OCI-LY7 (cell line): Measurements from ENCODE around the gene CCN6.

Experiments
- EZH2phosphoT487 ChIP-seq: fragments of 200-600 bp; sonication (generic); IDR thresholded peaks from 2 replicates; pipeline ENCODE4 v1.6.1; 2018; ENCODE audit warnings: low read depth, borderline replicate concordance, mild to moderate bottlenecking, mixed run types, antibody characterized with exemption, low read length, moderate library complexity, mixed read lengths
- TF ChIP-seq, protein P1 (sequence below): fragments of 200-600 bp; sonication (generic); conservative IDR thresholded peaks from 2 replicates; pipeline ENCODE4 v1.5.1; 2014; ENCODE audit warnings: mild to moderate bottlenecking, antibody characterized with exemption, low read length, moderate library complexity, mixed read lengths

DNA sequence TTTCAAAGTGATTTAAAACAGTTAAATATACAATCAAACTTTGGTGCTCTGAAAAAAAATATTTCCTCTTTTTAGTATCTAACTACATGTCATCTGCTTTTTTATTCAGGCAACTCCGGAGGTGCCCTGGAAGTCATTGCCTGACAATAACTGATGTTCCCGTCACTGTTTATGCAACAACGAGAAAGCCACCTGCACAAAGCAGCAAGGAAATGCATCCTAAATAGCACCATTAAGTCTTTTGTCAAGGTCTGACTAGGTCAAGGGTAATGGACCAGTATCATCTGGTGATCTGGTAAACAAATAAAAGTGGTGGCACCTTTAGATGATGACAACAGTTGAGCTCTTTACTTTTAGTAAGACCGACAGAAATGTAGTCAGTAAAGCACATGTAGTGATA, 46.7 kb downstream of the CCN6 start:
- TF ChIP-seq, protein P1, sequence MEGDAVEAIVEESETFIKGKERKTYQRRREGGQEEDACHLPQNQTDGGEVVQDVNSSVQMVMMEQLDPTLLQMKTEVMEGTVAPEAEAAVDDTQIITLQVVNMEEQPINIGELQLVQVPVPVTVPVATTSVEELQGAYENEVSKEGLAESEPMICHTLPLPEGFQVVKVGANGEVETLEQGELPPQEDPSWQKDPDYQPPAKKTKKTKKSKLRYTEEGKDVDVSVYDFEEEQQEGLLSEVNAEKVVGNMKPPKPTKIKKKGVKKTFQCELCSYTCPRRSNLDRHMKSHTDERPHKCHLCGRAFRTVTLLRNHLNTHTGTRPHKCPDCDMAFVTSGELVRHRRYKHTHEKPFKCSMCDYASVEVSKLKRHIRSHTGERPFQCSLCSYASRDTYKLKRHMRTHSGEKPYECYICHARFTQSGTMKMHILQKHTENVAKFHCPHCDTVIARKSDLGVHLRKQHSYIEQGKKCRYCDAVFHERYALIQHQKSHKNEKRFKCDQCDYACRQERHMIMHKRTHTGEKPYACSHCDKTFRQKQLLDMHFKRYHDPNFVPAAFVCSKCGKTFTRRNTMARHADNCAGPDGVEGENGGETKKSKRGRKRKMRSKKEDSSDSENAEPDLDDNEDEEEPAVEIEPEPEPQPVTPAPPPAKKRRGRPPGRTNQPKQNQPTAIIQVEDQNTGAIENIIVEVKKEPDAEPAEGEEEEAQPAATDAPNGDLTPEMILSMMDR: no peak
- TF ChIP-seq EZH2phosphoT487: no peak
